ENCODE results near the gene GNAZ. TPM values are rescaled to one million over a fixed set of nuclear protein-coding genes. Genes with fewer than 3 reads are reported as not detected.

The GNAZ gene
- total RNA-seq, 2 experiments from 2014 or later, result 1.1 to 1.5 TPM

DNA sequence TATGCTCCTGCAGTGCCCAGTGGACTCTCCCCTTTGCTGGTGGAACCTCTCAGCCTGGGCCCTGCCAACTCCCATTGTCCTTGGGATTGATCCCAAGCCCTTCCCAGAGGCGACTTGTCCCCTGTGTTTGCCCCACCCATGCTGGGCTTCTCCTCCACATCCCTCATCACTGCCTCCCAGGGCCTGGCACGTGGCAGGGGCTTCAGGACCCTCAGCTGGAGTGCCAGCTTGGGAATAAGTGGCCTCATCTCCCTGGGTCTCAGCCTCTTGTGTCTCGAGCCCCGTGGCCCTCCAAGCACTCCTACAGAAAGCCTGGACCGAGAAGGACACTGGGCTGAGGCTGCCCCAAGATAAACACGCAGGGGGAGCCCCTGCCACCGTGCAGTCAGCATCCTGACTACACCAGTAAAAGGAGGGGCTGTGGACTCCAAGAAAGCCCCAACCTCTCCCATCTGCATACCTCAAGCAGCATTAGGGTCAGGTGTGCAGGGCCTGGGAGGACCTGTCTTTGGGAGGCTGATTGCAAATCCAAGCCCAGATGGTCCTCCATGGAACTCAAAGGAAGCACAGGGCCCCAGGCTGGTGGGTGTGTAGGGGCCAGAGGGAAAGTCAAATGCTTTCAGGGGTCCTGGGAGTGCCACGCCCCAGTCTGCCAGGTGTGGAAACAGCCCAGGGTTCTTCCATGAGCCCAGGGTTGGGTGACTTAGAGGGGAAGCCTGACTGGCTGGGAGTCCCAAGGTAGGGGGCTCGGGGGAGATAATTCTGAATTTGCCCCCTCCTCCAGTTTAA lies 9.5 kb upstream of the GNAZ start:
- ChIA-PET CTCF (no interaction called here), POLR2A (no interaction called here)
- Mint-ChIP-seq H3K4me1 (no peaks in the 10 kb centered on the region), H3K4me3 (no peak overlapping the region), H3K36me3 (ENCODE audit: low read depth) (no peaks in the 10 kb centered on the region), H3K9me3 (ENCODE audit: low read depth) (peaks cover 2% of the 10 kb centered on the region), H3K27ac (no peak overlapping the region), H3K27me3 (peaks cover 2% of the 10 kb centered on the region)
- no peak for ATAC-seq
- no peak for DNase-seq
- intact Hi-C loops (cut with DNase I, micrococcal nuclease), result no loop called here

GRCh38 chr22:23061471-23062280 lies 8.6 kb upstream of the GNAZ start:
- ATAC-seq (no peak), DNase-seq (no peak)
- Mint-ChIP-seq H3K4me3 (no peak overlapping the region), H3K9me3 (ENCODE audit: low read depth) (no peaks in the 10 kb centered on the region), H3K27me3 (no peaks in the 10 kb centered on the region), H3K27ac (no peak overlapping the region), H3K4me1 (no peaks in the 10 kb centered on the region), H3K36me3 (ENCODE audit: low read depth) (no peaks in the 10 kb centered on the region)
- intact Hi-C loops (cut with DNase I, micrococcal nuclease), result no loop called here
- CTCF ChIA-PET, result interaction anchor here (0.7 kb wide), 1 partner anchor 102 kb away, joined by 4 read pairs; no protein-coding TSS in a partner anchor
- POLR2A ChIA-PET, result no interaction called here

GRCh38 chr22:23062616-23063538 lies 7.4 kb upstream of the GNAZ start:
- ChIA-PET POLR2A (interaction anchor here (0.7 kb wide), 1 partner anchor 39 kb away, joined by 4 read pairs; no protein-coding TSS in a partner anchor), CTCF (no interaction called here)
- ATAC-seq (no peak), DNase-seq (no peak)
- intact Hi-C loops (cut with DNase I, micrococcal nuclease), result no loop called here
- H3K27me3 Mint-ChIP-seq, result no peaks in the 10 kb centered on the region
- H3K9me3 Mint-ChIP-seq (ENCODE audit: low read depth), result no peaks in the 10 kb centered on the region
- no peaks in the 10 kb centered on the region for H3K4me1 Mint-ChIP-seq
- H3K4me3 Mint-ChIP-seq, result no peak overlapping the region
- H3K27ac Mint-ChIP-seq, result no peak overlapping the region
- no peaks in the 10 kb centered on the region for H3K36me3 Mint-ChIP-seq (ENCODE audit: low read depth)

DNA sequence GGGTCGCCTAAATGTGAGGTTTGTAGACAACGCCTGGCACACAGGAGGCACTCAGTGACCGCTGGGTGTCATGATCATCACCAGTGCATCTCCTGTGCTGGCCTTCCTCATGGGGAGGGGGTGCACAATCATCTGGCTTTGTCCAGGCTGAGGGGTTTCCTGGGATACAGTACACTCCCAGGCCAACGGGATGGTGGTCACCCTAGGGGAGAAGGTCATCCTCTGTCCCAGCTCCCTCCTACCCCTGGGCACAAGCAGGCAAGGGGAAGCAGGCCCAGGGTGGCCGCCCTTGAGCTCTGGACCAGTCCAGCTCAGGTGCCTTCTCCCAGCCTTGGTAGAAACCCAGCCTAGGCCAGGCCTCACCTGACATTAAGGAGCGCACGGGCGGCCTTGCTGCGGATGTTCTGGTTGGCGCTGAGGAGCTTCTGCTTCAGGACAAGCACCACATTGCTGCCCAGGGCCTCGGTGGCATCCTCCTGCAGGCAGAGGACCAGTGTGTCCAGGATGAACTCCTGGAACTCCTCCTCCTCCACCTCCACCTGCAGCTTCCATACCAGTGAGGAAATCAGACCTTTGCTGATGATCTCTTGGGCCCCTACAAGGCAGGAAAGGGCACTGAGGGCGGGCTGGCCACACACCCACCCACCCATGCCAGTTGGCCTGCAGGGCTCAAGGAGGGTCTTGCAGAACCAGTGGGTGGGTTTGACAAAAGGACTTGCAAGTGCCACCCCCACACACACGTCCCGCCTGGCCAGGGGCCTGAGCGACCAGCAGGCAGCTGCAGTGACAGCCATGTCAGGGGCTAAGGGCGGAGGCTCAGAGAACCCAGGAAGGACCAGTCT lies 6.6 kb upstream of the GNAZ start:
- H3K27ac Mint-ChIP-seq, result no peak overlapping the region
- no peak for ATAC-seq
- CTCF ChIA-PET, result interaction anchor here (0.7 kb wide), 1 partner anchor 310 kb away, joined by 3 read pairs; no protein-coding TSS in a partner anchor
- POLR2A ChIA-PET, result interaction anchor here (0.7 kb wide), 1 partner anchor 38 kb away, joined by 4 read pairs; no protein-coding TSS in a partner anchor
- DNase-seq, result no peak
- no peaks in the 10 kb centered on the region for H3K36me3 Mint-ChIP-seq (ENCODE audit: low read depth)
- no peaks in the 10 kb centered on the region for H3K4me1 Mint-ChIP-seq
- no peaks in the 10 kb centered on the region for H3K9me3 Mint-ChIP-seq (ENCODE audit: low read depth)
- no peaks in the 10 kb centered on the region for H3K27me3 Mint-ChIP-seq
- intact Hi-C loops (cut with DNase I, micrococcal nuclease), result no loop called here
- no peak overlapping the region for H3K4me3 Mint-ChIP-seq

- intact Hi-C loops (cut with DNase I, micrococcal nuclease), result no loop called here
- CTCF ChIA-PET, result interaction anchor here (0.7 kb wide), 1 partner anchor 311 kb away, joined by 3 read pairs; no protein-coding TSS in a partner anchor
- peaks cover under 1% of the 10 kb centered on the region for H3K4me1 Mint-ChIP-seq
These were observed 5.8 kb upstream of the GNAZ start for GRCh38 chr22:23064381-23065068.

GRCh38 chr22:23065069-23065451 lies 5.3 kb upstream of the GNAZ start:
- CTCF ChIA-PET, result no interaction called here
- Mint-ChIP-seq H3K4me1 (peaks cover 2% of the 10 kb centered on the region), H3K27ac (no peak overlapping the region), H3K27me3 (no peaks in the 10 kb centered on the region), H3K4me3 (no peak overlapping the region), H3K9me3 (ENCODE audit: low read depth) (no peaks in the 10 kb centered on the region), H3K36me3 (ENCODE audit: low read depth) (no peaks in the 10 kb centered on the region)
- DNase-seq, result no peak
- intact Hi-C loops (cut with DNase I, micrococcal nuclease), result no loop called here
- POLR2A ChIA-PET, result no interaction called here
- no peak for ATAC-seq

More at GRCh38 chr22:23064381-23065068, 5.8 kb upstream of the GNAZ start:
- Mint-ChIP-seq H3K36me3 (ENCODE audit: low read depth) (no peaks in the 10 kb centered on the region), H3K4me3 (no peak overlapping the region), H3K9me3 (ENCODE audit: low read depth) (no peaks in the 10 kb centered on the region), H3K27me3 (no peaks in the 10 kb centered on the region), H3K27ac (no peak overlapping the region)
- no peak for ATAC-seq
- POLR2A ChIA-PET, result no interaction called here
- no peak for DNase-seq

GRCh38 chr22:23065495-23066122 lies 4.7 kb upstream of the GNAZ start:
- ChIA-PET POLR2A (no interaction called here), CTCF (no interaction called here)
- ATAC-seq (no peak), DNase-seq (no peak)
- H3K27ac Mint-ChIP-seq, result no peak overlapping the region
- no peaks in the 10 kb centered on the region for H3K9me3 Mint-ChIP-seq (ENCODE audit: low read depth)
- peaks cover 2% of the 10 kb centered on the region for H3K4me1 Mint-ChIP-seq
- H3K4me3 Mint-ChIP-seq, result no peak overlapping the region
- no peaks in the 10 kb centered on the region for H3K27me3 Mint-ChIP-seq
- intact Hi-C loops (cut with DNase I, micrococcal nuclease), result no loop called here
- H3K36me3 Mint-ChIP-seq (ENCODE audit: low read depth), result no peaks in the 10 kb centered on the region

DNA sequence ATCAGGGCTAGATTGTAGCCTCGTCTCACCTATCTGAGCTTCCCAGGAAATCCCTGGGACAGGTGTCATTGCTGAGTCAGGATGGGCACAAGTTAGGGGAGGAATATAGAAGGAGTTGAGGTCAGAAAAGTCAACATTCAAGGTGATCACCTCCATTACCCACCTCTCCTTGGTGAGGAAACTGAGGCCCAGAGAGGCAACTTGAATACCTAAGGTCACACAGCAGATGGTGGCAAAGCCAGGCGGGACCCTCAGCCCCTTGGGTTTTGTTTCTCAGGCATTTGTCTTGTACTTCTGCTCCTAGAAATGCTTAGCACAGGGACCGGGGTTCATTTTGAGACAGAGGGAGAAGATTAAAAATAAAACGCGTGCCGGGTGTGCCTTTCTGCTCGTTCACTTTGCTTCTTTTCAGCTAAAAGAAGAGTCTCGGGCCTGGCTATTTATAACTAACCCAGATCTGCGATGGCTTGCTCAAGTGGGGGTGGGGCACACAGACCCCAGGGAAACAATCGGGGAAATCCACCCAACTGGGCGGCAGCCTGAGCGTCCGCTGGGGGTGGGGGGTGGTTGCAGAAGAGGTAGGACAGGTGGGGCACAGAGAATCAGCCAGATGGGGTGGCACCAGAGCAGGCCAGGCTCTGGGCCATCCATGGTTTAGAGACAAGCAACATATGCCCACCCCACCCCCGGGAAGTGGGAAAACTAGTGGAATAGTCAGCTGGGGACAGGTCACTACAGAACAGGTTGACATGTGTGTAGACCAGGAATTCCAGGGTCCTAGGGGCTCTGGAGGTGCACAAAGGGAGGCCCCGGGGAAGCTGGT lies 3.9 kb upstream of the GNAZ start:
- Mint-ChIP-seq H3K27ac (no peak overlapping the region), H3K9me3 (ENCODE audit: low read depth) (no peaks in the 10 kb centered on the region), H3K4me3 (no peak overlapping the region), H3K4me1 (peaks cover 6% of the 10 kb centered on the region), H3K27me3 (peaks cover 3% of the 10 kb centered on the region), H3K36me3 (ENCODE audit: low read depth) (no peaks in the 10 kb centered on the region)
- POLR2A ChIA-PET, result no interaction called here
- CTCF ChIA-PET, result no interaction called here
- no peak for DNase-seq
- intact Hi-C loops (cut with DNase I, micrococcal nuclease), result no loop called here
- ATAC-seq, result no peak

- Mint-ChIP-seq H3K27me3 (peaks cover 7% of the 10 kb centered on the region), H3K9me3 (ENCODE audit: low read depth) (no peaks in the 10 kb centered on the region), H3K27ac (no peak overlapping the region), H3K4me3 (no peak overlapping the region), H3K4me1 (peaks cover 8% of the 10 kb centered on the region), H3K36me3 (ENCODE audit: low read depth) (no peaks in the 10 kb centered on the region)
- intact Hi-C loops (cut with DNase I, micrococcal nuclease), result no loop called here
- ChIA-PET POLR2A (no interaction called here), CTCF (no interaction called here)
- DNase-seq (no peak), ATAC-seq (no peak)
These were observed 3.2 kb upstream of the GNAZ start for GRCh38 chr22:23067023-23067650.

Measured in activated CD4-positive, alpha-beta T cell treated with anti-CD3 and anti-CD28 coated beads for 36 hours (primary cell).